GM18499 (cell line): ENCODE data around the gene F2RL2.

Experiments
- ATAC-seq: cut with Tn5 transposase; IDR thresholded peaks from one replicate; pipeline ENCODE4 v1.9.1; 2021; ENCODE audit warnings: moderate number of reproducible peaks; ENCODE audit not compliant: insufficient read depth, unreplicated experiment

Gene F2RL2

DNA sequence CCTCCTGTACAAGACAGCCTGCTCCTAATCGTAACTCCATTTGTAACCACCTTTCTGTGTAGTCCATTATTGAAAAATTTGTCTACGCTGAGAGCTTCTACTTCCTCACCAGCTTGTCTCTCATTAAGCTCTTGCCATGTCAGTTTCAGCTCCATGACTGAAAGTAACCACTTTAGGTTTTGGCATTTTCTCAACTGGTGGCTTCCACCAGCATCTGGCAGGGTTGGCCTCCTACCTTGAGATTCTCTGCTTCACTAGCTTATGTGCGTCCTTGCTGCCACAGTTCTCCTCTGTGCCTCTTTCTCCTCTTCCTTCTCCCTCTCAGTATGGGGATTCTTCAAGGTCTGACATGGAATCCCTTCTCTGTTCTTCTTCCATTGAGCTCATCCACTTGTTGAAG, 31.8 kb downstream of the F2RL2 start:
- ATAC-seq = no peak

DNA sequence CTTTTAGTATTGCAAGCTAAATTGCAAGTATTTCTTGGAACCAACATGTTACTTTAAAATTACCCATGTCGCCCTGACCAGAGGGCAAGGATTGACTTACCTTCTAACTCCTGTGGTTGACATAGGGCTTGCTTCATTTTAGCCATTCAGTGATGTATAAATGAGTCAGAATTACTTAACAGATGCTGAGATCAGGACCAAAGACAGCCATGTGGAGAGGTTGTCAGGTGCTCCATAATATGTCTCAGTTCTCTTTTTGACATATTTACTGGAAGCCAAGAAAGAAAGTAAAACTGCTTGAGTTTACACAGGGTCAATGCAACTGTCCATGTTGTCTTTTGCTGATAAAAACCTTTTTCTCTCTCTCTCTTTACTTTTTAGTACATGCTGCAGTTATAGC, 33.2 kb downstream of the F2RL2 start:
- ATAC-seq = peak; percentile 94

DNA sequence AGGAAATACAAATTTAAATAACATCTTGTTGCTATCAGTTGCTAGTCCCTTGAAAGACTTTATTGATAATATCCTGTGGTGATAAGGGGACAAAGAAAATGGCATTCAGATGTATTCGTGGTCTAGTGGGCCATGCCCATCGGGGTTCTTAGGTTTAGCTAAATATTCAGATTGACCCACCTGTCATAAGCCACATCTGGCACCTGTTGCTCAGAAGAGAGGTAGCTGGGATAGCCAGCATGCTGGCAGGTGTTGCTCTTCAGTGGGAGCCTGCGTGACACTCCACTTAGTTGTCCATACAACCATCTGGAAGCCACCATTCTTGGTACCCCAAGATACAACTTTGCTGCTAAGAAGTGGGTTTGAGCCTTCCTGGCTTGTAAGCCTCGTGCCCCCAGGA, 36.7 kb downstream of the F2RL2 start:
- ATAC-seq = no peak

DNA sequence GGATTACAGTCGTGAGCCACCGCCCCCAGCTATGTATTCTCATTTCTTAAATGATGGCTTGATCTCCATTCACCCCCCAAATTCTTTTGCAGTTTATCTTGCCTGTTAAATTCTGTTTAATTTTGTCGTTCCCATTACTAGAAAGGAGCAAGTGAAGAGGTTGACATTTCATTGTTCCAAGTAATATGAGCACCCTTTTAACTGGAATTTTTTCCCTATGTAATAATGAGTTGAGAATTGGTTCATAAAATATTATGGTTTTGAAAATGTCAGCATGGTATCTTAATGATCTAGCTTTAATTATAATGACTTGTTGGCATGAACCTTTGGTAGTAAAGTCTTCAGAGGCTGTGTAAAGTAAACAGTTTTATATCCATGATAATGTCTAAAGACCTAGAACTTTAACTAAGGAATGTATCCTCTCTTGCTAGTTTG, 37.4 kb downstream of the F2RL2 start:
- ATAC-seq = no peak

DNA sequence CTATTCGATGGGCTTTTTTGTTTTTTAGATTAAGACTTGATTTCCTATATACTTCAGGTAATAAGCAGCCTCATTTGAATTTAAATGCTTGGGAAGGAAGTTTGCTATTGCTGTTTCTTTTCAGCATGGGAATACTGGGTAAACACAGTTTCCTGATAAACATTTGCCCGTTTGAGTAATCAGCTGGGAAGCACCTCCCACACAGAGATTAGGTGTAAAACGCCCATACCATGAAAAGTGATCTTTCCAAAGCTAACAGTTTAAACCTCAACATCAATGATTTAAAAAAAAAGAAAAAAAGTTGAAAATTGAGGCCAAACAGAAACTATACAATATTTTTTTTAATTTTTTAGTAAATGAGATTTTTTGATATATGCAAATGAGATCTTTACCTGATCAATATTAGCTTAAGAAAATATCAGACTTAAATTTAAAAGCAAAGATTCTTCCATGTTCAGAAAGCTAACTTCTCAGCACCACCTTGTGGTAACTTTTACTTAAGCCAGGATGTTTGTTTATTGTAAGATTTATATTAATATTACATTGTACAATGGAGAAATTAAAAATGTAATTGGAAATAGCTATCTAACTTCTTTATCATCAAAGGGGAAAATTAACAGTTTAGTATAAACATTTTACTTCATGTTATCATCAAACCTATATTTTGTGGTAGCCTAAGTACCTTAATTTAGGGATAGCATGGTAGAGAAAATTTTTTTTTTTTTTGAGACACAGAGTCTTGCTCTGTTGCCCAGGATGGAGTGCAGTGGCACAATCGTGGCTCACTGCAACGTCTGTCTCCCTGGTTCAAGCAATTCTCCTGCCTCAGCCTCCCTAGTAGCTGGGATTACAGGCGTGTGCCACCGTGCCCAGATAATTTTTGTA, 39.8 kb downstream of the F2RL2 start:
- no peak for ATAC-seq

DNA sequence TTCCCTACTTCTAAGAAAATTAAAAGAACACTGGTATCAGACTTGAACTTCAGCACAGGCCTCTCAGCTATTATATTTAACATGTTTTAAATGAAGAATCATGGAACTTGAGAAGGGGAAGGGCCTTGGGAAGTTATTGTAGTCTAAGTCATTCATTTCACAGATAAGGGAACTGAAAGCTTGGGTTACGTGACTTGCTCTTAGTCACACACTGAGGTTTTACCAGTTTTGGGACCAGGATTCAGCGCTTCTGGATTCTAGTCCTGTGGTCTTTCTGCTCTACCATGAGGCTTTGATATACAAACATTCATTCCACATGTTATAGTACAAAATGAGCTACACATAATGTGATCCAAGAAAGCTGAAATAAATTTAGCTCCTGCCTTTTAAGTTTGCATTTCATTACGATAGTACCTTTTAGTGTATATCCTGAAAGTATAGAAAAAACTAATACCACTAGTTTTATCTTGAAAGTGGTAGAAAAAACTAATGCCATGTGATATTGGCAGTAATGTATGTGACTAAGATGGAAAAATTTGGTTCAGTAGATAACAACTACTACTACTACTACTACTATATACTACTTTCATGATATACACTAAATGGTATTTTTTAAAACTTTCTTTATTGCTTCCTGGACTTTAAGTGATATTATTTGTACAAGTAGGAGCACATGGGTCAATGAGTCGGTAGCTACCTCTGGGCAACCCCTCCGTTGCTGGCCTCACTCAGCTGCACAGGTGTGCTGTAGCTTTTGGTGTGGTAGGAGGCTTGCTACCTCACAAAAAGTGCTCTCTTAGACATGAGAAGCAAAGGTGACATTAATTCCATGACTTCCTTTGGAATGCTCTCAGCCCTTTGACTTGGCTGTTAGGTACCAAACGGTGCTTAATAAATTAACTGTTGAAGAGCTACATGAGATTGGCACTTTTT, 40.7 kb downstream of the F2RL2 start:
- ATAC-seq = peak; percentile 84

DNA sequence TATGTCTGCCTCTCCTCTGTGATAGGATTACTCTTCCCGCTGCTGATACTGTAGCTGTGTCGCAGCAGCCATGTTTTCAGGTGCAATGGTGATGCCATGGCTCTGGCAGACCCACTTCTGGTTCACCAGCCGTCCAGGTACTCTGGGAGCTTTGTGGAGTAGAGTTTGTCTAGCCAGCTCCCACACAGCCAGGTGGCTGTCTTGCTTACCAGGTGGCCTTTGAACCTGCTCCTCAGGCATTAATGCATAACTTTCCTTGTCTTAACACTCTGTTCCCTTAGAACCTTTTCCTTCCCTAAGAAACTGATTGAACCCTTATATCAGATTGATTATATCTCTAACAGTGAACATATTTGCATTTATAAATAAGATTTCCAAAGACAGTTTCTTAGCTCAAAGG, 42.2 kb downstream of the F2RL2 start:
- ATAC-seq = no peak

DNA sequence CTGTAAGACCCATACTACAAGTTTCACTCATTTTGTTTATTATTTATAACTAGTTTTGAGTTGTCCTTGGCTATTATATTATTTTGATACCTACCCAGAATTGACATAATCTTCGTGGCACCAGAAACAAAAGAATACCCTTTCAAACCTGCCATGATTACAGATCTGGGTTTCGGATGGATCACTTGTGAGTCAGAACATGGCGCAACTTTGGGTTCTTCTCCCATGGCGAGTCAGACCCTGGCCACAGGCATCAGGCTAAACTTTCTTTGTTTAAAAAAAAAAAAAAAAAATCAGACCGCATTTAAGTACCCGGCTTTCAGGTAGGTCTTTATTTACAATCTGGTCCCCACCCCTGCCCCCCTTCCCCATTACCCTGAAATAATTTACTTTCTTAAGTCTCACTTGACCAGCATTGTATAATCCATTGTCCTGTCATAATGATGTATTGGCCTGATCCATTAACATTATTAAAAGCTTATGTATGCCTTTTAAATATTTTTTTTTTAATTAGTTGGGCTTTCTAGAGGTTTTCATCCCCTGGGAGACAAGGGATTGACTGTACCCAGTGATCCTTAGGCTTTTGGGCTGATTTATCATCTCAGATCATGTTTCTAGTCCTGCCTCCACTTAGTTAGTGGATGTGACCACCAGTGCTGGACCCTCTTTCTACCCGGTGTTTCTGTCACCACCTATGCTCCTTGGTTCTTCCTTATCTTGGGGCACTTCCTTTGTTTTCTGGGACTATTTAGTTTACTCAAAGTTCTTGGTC, 43.9 kb downstream of the F2RL2 start:
- no peak for ATAC-seq

DNA sequence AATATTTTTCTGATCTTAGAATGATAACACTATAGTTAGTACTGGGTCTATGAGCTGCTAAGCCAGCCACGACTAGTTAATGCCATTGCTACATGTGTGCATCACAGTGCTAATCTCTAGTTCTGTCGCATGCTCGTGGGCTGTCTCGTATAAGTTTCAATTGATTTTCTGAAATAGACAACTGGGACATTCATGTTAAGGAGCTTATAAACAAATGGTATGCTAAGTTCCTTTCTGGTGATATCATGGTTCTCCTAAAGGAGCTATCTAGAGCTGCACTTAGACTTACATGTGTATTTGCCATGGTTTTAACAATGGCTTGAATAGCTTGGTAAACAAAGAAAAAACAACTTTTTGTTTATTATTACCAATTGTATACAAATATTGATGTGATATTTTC, 46.2 kb downstream of the F2RL2 start:
- ATAC-seq = no peak

DNA sequence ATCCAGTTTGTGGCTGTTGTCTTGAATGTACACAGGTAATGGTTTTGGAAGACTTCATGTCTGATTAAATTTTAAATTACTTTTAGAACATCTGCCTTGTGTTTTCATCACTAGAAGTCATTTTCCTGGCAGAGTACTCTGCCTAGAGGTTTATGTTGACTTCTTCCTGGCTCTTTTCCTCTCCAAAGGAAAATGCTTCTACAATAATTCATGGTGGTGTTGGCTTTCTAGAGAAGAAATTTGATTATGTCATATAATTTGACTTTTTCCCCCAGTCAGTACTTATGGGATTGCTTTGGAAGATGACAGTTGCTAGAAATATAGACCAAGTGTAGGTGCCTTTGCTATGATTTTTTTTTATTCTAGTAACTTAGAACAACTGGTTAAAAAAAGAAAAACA, 46.8 kb downstream of the F2RL2 start:
- ATAC-seq = no peak

DNA sequence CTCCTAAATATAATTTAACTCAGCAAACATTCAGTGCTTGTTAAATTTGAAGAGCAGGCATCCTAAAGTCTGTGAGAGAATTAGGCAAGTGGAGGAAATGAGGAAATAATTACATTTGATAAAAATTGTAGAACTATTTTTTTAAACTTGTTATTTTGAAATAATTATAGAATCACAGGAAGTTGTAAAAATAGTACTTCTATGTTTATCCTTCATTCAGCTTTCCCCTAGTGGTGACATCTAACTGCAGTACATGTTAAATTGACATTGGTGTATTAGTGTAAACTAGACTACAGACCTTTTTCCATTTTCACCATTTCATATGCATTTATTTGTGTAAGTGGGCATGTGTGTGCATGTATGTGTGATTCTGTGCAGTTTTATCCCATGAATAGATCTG, 51.6 kb downstream of the F2RL2 start:
- no peak for ATAC-seq

DNA sequence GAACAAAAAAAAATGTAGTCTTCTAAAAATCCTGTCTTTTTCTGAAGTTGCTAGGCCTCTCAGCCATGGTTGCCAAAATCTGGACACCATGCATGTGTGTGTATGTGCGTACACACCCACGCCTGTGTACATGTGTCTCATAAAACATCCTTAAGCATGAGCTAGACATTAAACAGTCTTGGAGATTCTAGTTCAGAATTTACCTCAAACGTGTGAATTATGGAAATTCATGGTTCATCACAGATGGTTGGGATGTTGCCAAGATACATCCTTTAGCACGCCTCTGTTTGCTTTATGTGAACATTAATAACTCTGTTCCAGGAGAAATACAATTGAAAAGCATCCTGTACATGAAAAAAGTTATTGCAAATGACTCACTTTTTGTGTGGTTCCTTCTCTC, 53.0 kb downstream of the F2RL2 start:
- ATAC-seq = no peak
